Fibroblast of skin of left quadriceps (primary cell): ENCODE results near the gene PPP1R8.
"Not testable (repeated sequence)": the region's sequence is repeated elsewhere in the genome, so short reads cannot be mapped to it uniquely, and the experiment has no call there.

Experiments used
- DNase-seq, 2 experiments: peaks; one replicate each; pipeline ENCODE4 v3.0.0-alpha.2; 2013; ENCODE audit warnings: low read depth in 2 of 2

The PPP1R8 gene

GRCh38 chr1:27832762-27833161, 2.2 kb downstream of the PPP1R8 start:
- peak; percentile 6 to 15 for DNase-seq

- no peak for DNase-seq
Observed at GRCh38 chr1:27833470-27833869, 2.9 kb downstream of the PPP1R8 start.

- no peak for DNase-seq
Observed at GRCh38 chr1:27835046-27835445, 4.5 kb downstream of the PPP1R8 start.

- no peak for DNase-seq
Observed at GRCh38 chr1:27835501-27835900, 4.9 kb downstream of the PPP1R8 start.

GRCh38 chr1:27849951-27850350, 19.4 kb downstream of the PPP1R8 start:
- DNase-seq: no peak

GRCh38 chr1:27855085-27855484, 24.5 kb downstream of the PPP1R8 start:
- DNase-seq: no peak

GRCh38 chr1:27856561-27857343, 26.2 kb downstream of the PPP1R8 start:
- DNase-seq: no peak

GRCh38 chr1:27857552-27857951, 27.0 kb downstream of the PPP1R8 start:
- not testable (repeated sequence) for DNase-seq

GRCh38 chr1:27858072-27858948, 27.7 kb downstream of the PPP1R8 start:
- peak; percentile 63 to 66 for DNase-seq

- no peak for DNase-seq
Observed at GRCh38 chr1:27858949-27859576, 28.5 kb downstream of the PPP1R8 start.

GRCh38 chr1:27861436-27861835, 30.9 kb downstream of the PPP1R8 start:
- no peak for DNase-seq

- no peak for DNase-seq
Observed at GRCh38 chr1:27862004-27862403, 31.4 kb downstream of the PPP1R8 start.

GRCh38 chr1:27862671-27863537, 32.3 kb downstream of the PPP1R8 start:
- DNase-seq: peak; percentile 67 to 69

- DNase-seq: no peak
Observed at GRCh38 chr1:27863538-27863915, 32.9 kb downstream of the PPP1R8 start.

- no peak for DNase-seq
Observed at GRCh38 chr1:27864264-27864895, 33.8 kb downstream of the PPP1R8 start.

- no peak for DNase-seq
Observed at GRCh38 chr1:27865821-27866220, 35.2 kb downstream of the PPP1R8 start.

GRCh38 chr1:27868556-27868931, 38.0 kb downstream of the PPP1R8 start:
- DNase-seq: no peak

- no peak for DNase-seq
Observed at GRCh38 chr1:27868932-27869718, 38.5 kb downstream of the PPP1R8 start.

- DNase-seq: no peak
Observed at GRCh38 chr1:27869719-27870085, 39.1 kb downstream of the PPP1R8 start.

- not testable (repeated sequence) for DNase-seq
Observed at GRCh38 chr1:27871076-27871475, 40.5 kb downstream of the PPP1R8 start.
